K562 (cell line): ENCODE measurements around the gene KIF25. TPM values are rescaled to one million over a fixed set of nuclear protein-coding genes. Genes with fewer than 3 reads are reported as not detected.

Source experiments
- ATAC-seq: fragments of 200-7000 bp; cut with Tn5 transposase; 3 replicates; pipeline ENCODE4 v1.9.1; 2020; ENCODE audit warnings: moderate library complexity
- BruUV-seq: library from RNA; stranded (reverse); fragments of 400-500 nt; replicated peaks from 2 replicates; lab custom pipeline; 2021; lab: Mats Ljungman, UMichigan
- CTCF ChIA-PET: fragments of 300-600 bp; formaldehyde crosslinking; extraction: SDS; loops from one replicate; lab custom pipeline; 2021; ENCODE audit warnings: low intra/inter-chr PET ratio; lab: Yijun Ruan, JAX
- POLR2A ChIA-PET: fragments of 300-600, 350-650 bp; sonication (Branson Sonifier 250); formaldehyde crosslinking; extraction: SDS; loops from one replicate; lab custom pipeline; 2021; ENCODE audit warnings: antibody characterized with exemption, inconsistent platforms; lab: Yijun Ruan, JAX
- DNase-seq, 4 experiments: peaks; one replicate each; pipeline versions ENCODE4 v3.0.0 to v3.0.0-alpha.2; 2011 to 2018; ENCODE audit warnings: low spot score in 3 of 4, mixed read lengths in 3 of 4; ENCODE audit errors: extremely low read depth in 1 of 4
- FAIRE-seq: peaks from 2 replicates; lab custom pipeline; 2011; peaks lifted over from hg19 to GRCh38; lab: Jason Lieb, UNC
- H2AFZ ChIP-seq: 2 replicates; pipeline ENCODE4 v1.6.0; 2011; ENCODE audit warnings: low read depth, low read length, control low read depth, inconsistent platforms
- H3K27ac ChIP-seq: fragments of 200-600 bp; 3 replicates; pipeline ENCODE4 v1.8.0; 2011; ENCODE audit warnings: low read depth, mild to moderate bottlenecking, control low read depth, inconsistent platforms, low read length, moderate library complexity, mixed read lengths; ENCODE audit errors: extremely low read depth
- H3K27me3 ChIP-seq, 2 experiments: fragments of 300-600 bp in 1 of 2; 2 replicates in 1 of 2; 3 replicates in 1 of 2; pipeline versions ENCODE4 v1.6.0 to v1.8.0; 2011; ENCODE audit warnings: inconsistent platforms in 2 of 2, low read length in 2 of 2, mild to moderate bottlenecking in 1 of 2, mixed read lengths in 1 of 2, moderate library complexity in 1 of 2; ENCODE audit not compliant: control insufficient read depth in 2 of 2, insufficient read depth in 2 of 2
- H3K36me3 ChIP-seq: fragments of 300-600 bp; 3 replicates; pipeline ENCODE4 v1.8.0; 2011; ENCODE audit warnings: mild to moderate bottlenecking, low read length, inconsistent platforms; ENCODE audit not compliant: control insufficient read depth, insufficient read depth
- H3K4me1 ChIP-seq, 2 experiments: fragments of 200-600 bp in 1 of 2; replicated peaks in 1 of 2; 2 replicates in 1 of 2; 3 replicates in 1 of 2; pipeline versions ENCODE4 v1.5.1 to v1.8.0; 2011; ENCODE audit warnings: inconsistent platforms in 2 of 2, low read length in 2 of 2, mild to moderate bottlenecking in 1 of 2, mixed read lengths in 1 of 2, moderate library complexity in 1 of 2; ENCODE audit not compliant: control insufficient read depth in 2 of 2, insufficient read depth in 2 of 2
- H3K4me2 ChIP-seq: 2 replicates; pipeline ENCODE4 v1.6.1; 2011; ENCODE audit warnings: low read length, control low read depth, inconsistent platforms, mixed read lengths; ENCODE audit not compliant: insufficient read depth
- H3K4me3 ChIP-seq: fragments of 200-600 bp; sonication (generic), shearing (Covaris generic); 2 replicates; pipeline ENCODE4 v1.5.1; 2016; ENCODE audit warnings: control low read depth, inconsistent platforms
- H3K79me2 ChIP-seq: fragments of 200-600 bp; 3 replicates; pipeline ENCODE4 v1.8.0; 2011; ENCODE audit warnings: low read length, inconsistent platforms; ENCODE audit not compliant: control insufficient read depth, insufficient read depth
- H3K9ac ChIP-seq, 2 experiments: 2 replicates each; pipeline versions ENCODE4 v1.6.0 to v1.6.1; 2011; ENCODE audit warnings: low read depth in 2 of 2, low read length in 2 of 2, control low read depth in 1 of 2, inconsistent platforms in 1 of 2, mild to moderate bottlenecking in 1 of 2, mixed read lengths in 1 of 2; ENCODE audit not compliant: insufficient read depth in 1 of 2
- H3K9me1 ChIP-seq: one replicate; pipeline ENCODE4 v1.6.0; 2011; ENCODE audit warnings: inconsistent platforms, mild to moderate bottlenecking, low read length, moderate library complexity; ENCODE audit not compliant: control insufficient read depth, insufficient read depth
- H3K9me3 ChIP-seq: replicated peaks from 2 replicates; pipeline ENCODE4 v1.5.1; 2011; ENCODE audit warnings: low read depth, low read length, inconsistent platforms; ENCODE audit not compliant: control insufficient read depth, insufficient read depth
- H4K20me1 ChIP-seq: replicated peaks from 2 replicates; pipeline ENCODE4 v1.6.1; 2011; ENCODE audit warnings: low read length, inconsistent platforms, mixed read lengths; ENCODE audit not compliant: control insufficient read depth, insufficient read depth
- CREB3L1 ChIP-seq: fragments of 450-650 bp; IDR thresholded peaks from 2 replicates; pipeline ENCODE4 v1.6.1; 2014; ENCODE audit warnings: low read depth, mild to moderate bottlenecking, moderate library complexity, borderline replicate concordance
- CREM ChIP-seq: IDR thresholded peaks from 2 replicates; pipeline ENCODE4 v1.6.1; 2014; ENCODE audit warnings: antibody characterized with exemption, low read depth
- MYBL2 ChIP-seq, 2 experiments: fragments of 450-650 bp in 1 of 2; sonication (generic) in 1 of 2; formaldehyde crosslinking in 1 of 2; IDR thresholded peaks; 2 replicates each; pipeline versions ENCODE4 v1.6.1 to v1.8.1; 2017 to 2022; ENCODE audit warnings: borderline replicate concordance in 1 of 2, inconsistent platforms in 1 of 2, low read depth in 1 of 2, mild to moderate bottlenecking in 1 of 2, missing genetic modification reagents in 1 of 2, moderate library complexity in 1 of 2
- PHF21A ChIP-seq: fragments of 450-650 bp; IDR thresholded peaks from 2 replicates; pipeline ENCODE4 v1.6.1; 2017; ENCODE audit warnings: low read depth, borderline replicate concordance
- TGIF2 ChIP-seq: sonication (generic); formaldehyde crosslinking; IDR thresholded peaks from 2 replicates; pipeline ENCODE4 v1.8.1; 2022; ENCODE audit warnings: mild to moderate bottlenecking, missing genetic modification reagents, moderate library complexity
- ZSCAN32 ChIP-seq: fragments of 450-650 bp; formaldehyde crosslinking; IDR thresholded peaks from 2 replicates; pipeline ENCODE4 v1.4.0; 2020; ENCODE audit warnings: mild to moderate bottlenecking, moderate library complexity
- whole genome bisulfite sequencing: fragments of 100-300 bp; shearing (Covaris generic); methylation state at CpG from one replicate; pipeline ENCODE4 v1.1.6; 2016; ENCODE audit warnings: low coverage, mixed read lengths; ENCODE audit not compliant: insufficient coverage; ENCODE audit errors: missing lambda C conversion rate; 5-methylcytosine and 5-hydroxymethylcytosine counted together
- in situ Hi-C: fragments of 300-500 bp; cut with MboI; formaldehyde crosslinking; loops from 4 replicates; pipeline ENCODE4 v1.15.0; 2018; ENCODE audit warnings: inconsistent platforms, mixed read lengths
- intact Hi-C: fragments of 100-400 bp; cut with micrococcal nuclease; formaldehyde crosslinking; loops from 2 replicates; pipeline ENCODE4 v1.14.2; 2022
- polyA plus RNA-seq, 8 experiments: library from polyadenylated mRNA; depleted of rRNA in 4 of 8; stranded (reverse) in 5 of 8; unstranded in 3 of 8; fragments of >200 nt; fragmentation: Nextera tagmentation in 2 of 8; fragmentation: Illumina TruSeq in 1 of 8; extraction: Ambion mirVana in 2 of 8; extraction: Trizol in 1 of 8; gene quantifications; 2 replicates each; pipeline versions ENCODE4 v1.2.1 to v1.2.3, GENCODE V29; 2011 to 2014; ENCODE audit warnings: inconsistent platforms in 1 of 8, missing spikeins in 1 of 8
- total RNA-seq, 7 experiments: library from RNA; depleted of rRNA in 6 of 7; stranded (reverse); fragments of >200 nt in 6 of 7; fragmentation: Illumina TruSeq in 2 of 7; extraction: Trizol in 2 of 7; gene quantifications; 2 replicates each; pipeline versions ENCODE4 v1.2.1 to v1.2.3, GENCODE V29; 2011 to 2021; ENCODE audit warnings: low replicate concordance in 1 of 7

The KIF25 gene
- total and polyA plus RNA-seq, 9 of the 15 experiments (the other 6 are each of a cell fraction or from before 2014, with no cell fraction given), result 0.04 to 0.49 (median 0.23) TPM; not detected in 5

GRCh38 chr6:168081858-168082546, 84.5 kb downstream of the KIF25 start:
- Histone ChIP-seq H3K4me1 (peaks cover 0 to 5% of the 10 kb centered on the region in 2 experiments; a peak in 1 of 5 replicates), H3K27me3 (peaks cover 50 to 92% of the 10 kb centered on the region in 2 experiments), H3K4me3 (no peak overlapping the region), H3K27ac (no peak overlapping the region), H3K9me3 (no peaks in the 10 kb centered on the region), H3K9ac (no peak overlapping the region), H3K9me1 (peaks cover 5% of the 10 kb centered on the region), H2AFZ (no peak overlapping the region), H4K20me1 (peaks cover 16% of the 10 kb centered on the region), H3K36me3 (no peaks in the 10 kb centered on the region), H3K4me2 (no peak overlapping the region), H3K79me2 (no peaks in the 10 kb centered on the region)
- WGBS, result 2% methylated on average over 26 of the region's 26 CpGs
- ATAC-seq (no peak), DNase-seq (no peak), FAIRE-seq (no peak)
- in situ Hi-C loops (no loop called here), intact Hi-C loops (no loop called here)
- BruUV-seq, result no TSS peak
- POLR2A ChIA-PET, result no interaction called here
- CTCF ChIA-PET, result no interaction called here
- TF ChIP-seq CREB3L1, result no peak
- no peak for TF ChIP-seq ZSCAN32
- no peak for TF ChIP-seq MYBL2 (IDR thresholded peaks at IDR 0.05; ENCODE audit: low read depth)
- TF ChIP-seq MYBL2 (CRISPR knock-in tag; IDR thresholded peaks at IDR 0.05; ENCODE audit: borderline replicate concordance), result no peak
- TF ChIP-seq TGIF2, result no peak
- no peak for TF ChIP-seq PHF21A
- TF ChIP-seq CREM, result no peak
